GM10266 (cell line): Measurements from ENCODE around the gene CXCL17.

Experiments used
- DNase-seq: peaks from one replicate; pipeline ENCODE4 v3.0.0; 2012; ENCODE audit errors: extremely low spot score
- CTCF ChIP-seq: IDR thresholded peaks from 2 replicates; pipeline ENCODE4 v1.5.1; 2012; ENCODE audit warnings: mild to moderate bottlenecking, low read depth; ENCODE audit not compliant: control insufficient read depth, insufficient read depth; ENCODE audit errors: missing control alignments

The CXCL17 gene

GRCh38 chr19:42445948-42446347 is 3.2 kb upstream of the CXCL17 start:
- TF ChIP-seq CTCF = no peak
- DNase-seq = no peak

- TF ChIP-seq CTCF = no peak
- DNase-seq = no peak
Measured at GRCh38 chr19:42443944-42444398, 1.2 kb upstream of the CXCL17 start.

- DNase-seq = no peak
- no peak for TF ChIP-seq CTCF
Measured at GRCh38 chr19:42441049-42441445, 1.7 kb downstream of the CXCL17 start.

GRCh38 chr19:42440357-42441048 is 2.2 kb downstream of the CXCL17 start:
- DNase-seq = peak; percentile 55
- peak; percentile 86 for TF ChIP-seq CTCF

- no peak for DNase-seq
- TF ChIP-seq CTCF = no peak
Measured at GRCh38 chr19:42436006-42436405, 6.7 kb downstream of the CXCL17 start.

GRCh38 chr19:42435316-42435715 is 7.4 kb downstream of the CXCL17 start:
- no peak for TF ChIP-seq CTCF
- DNase-seq = no peak

- peak; percentile 85 for TF ChIP-seq CTCF
- no peak for DNase-seq
Measured at GRCh38 chr19:42433503-42434260, 9.1 kb downstream of the CXCL17 start.
